ENCODE data around the gene PTGES2.
A peak's percentile ranks its signal among the peaks of the same experiment; 100 is the strongest.

The PTGES2 gene

DNA sequence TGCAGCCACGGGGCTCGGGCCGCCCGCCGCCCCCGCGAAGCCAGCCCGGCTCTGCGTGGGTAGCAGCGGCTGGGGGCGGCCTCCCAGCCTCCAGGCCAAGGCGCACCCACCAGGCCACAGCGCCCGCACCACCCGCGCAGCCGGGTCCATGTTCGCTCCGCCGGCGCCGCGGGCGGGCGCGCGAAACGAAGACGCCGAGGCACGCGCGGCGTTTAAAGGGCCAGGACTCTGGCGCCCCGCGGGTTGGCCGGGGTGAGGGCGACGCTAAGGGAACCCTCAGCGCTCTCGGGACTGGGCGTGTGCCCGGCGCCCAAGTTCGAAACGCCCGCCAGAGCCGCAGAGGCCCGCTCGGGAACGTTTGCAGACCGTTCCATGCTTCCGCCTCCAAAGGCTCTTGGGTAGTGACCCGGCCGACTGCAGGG is at the start of gene PTGES2:
PTGES2 (minus strand) TSS at position 162 of the 422 bp plus-strand sequence; CDS start at position 150, 12 bp downstream.
- peak; percentile 18 to 76 for DNase-seq

DNA sequence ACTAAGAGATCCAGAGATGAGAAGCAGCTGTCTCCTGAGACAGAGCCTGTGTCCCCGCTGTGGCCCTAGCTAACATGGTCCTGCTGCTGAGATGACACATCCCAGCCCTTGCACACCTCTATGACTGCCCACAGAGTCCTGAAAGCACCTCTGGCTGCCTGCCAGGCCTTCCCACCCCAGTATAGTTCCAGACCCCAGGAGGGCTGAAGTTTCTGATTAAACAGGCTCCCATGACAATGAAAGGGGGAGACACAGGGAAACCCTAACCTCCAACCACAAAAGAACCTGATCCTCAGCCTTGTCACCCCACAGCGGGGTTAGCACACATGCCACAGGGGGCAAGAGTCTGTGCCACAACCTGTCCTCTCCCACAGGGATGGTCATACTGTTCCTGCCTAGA is 48.2 kb upstream of the PTGES2 start:
- no peak for DNase-seq

DNA sequence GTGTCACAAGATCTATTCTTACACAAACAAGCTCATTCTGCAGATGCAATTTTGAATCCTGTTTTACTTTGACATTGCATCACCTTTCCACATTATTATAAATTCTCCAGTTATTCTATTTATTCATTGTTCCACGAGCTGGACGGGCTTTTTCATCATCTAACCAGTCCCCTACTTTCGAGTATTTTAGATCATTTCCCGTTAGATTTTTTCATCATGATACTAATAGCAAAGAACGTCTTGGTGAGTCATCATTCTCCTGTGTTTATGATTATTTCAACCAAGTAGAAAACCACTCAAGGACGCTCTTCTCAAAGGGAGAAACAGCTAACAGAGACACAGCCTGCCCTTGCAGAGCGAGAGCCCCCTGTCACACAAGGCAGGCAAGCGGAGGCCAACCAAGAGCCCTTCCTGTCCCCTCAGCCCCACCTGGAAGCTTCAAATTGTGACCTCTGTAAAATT is 47.6 kb upstream of the PTGES2 start:
- DNase-seq, result no peak

DNA sequence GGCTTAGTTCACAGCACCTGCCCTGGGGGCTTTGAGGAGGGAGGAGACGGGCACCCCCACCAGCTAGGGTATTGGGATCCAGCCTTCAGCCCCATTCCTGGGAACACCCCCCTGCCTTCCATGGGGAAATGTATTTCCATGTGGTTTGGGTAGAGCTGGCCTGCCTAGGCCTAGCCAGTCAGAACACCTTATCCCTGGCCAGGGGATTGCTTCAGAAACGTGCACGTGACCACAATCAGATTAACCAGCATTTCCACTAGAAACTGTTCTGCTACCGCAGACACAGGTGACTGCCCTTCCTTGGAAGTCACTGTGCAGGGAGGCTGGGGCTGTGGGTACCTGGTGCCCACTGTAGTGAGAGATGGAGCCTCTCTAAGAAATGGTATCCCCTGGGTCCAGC is 46.5 kb upstream of the PTGES2 start:
- DNase-seq, result no peak

DNA sequence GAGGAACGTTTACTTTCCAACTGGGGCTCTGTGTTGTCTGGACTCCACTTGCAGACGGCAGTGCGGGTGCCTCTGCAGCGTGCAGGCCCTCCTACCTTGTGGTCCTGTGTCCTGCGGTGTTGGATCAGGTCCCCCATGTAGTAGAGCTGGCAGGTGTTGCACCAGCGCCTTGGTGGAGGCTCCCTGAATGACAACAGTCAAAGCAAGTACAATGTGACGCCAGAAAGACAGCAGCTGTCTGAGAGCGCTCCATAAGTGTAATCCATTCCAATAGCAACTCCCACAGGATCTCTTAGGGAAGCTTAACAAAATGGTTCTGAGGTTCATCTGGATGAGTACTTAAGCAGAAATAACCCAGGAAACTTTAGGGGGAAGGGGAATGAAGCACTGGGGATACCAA is 42.4 kb upstream of the PTGES2 start:
- DNase-seq, result no peak

DNA sequence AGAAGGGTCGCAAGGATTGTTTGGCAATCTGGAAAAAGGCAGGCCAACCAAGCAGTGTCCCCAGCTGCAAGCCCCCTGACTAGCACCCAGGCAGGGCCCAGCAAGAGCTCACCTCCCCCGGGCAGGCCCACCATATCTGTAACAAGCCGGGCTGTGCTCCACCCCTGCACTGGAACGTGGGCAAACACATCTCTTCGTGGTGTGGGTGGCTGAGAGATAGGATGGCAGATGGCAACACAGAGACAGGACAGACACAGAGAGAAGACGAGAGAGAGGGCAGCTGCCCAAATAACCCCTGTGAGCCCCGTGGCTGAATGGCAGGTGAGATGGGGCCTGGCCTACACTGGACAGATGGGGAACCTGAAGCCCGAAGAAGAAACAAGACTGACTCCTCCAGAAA is 42.0 kb upstream of the PTGES2 start:
- no peak for DNase-seq

DNA sequence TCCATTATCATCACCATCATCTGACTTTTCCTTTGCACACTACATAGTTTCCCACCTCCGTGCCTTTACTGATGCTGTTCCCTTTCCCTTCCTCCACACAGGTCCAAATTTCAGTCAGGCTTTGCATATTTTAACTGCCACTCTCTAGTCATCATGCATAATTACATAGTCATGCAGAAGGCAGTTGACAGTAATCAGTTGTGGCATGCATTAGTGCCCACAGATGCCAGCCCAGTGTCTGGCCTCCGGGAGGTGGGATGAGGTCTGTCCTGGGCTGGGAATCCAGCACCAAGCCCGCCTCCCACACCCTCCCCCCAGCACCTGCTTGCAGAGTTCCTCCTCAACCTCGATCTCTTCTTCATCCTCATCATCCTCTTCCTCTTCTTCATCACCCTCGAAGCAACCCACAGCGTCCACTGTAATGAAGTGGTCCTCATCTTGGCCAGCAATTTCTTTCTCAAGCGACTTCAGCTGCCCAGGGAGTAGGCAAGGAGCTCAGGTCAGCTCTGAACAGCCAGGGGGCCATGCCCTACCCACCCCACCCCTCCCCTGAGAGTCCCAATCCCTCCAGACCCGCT is 41.3 kb upstream of the PTGES2 start:
- DNase-seq, result no peak

DNA sequence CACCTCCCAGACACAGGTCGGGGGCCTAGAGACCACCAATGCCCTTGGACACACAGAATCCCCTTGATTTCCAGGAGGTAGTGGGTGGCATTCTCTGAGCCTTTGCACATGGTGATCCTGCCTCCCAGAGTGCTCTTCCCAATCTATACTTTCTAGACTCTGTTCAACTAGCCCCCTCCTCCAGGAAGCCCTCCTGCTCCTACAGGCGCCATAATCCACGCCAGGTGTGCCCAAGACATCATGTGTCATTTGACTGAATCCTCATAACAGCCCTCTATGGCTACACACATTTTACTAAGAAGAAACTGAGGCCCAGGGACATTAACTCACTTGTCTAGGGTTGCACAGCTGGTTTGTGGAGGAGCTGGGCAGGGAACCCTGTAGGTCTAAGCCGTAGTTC is 39.7 kb upstream of the PTGES2 start:
- DNase-seq, result no peak

DNA sequence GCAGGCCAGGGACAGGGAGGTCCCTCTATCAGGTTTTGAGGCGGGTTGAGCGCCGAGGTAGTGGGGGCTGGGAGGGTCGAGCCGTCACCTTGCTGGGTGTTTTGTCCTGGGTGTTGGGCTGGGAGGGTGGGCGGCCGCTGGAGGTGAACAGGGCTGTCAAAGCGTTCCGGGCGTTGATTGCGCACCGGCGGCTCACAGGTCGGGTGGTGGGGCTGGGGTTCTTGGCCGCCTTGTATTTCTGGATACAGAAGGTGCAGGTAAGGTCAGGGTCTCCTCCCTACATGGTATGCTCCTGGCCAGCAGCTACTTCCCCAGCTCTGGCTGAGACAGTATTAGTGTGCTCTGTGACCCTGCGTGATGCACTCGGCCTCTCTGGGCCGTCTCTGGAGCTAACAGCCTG is 38.6 kb upstream of the PTGES2 start:
- DNase-seq, result no peak

DNA sequence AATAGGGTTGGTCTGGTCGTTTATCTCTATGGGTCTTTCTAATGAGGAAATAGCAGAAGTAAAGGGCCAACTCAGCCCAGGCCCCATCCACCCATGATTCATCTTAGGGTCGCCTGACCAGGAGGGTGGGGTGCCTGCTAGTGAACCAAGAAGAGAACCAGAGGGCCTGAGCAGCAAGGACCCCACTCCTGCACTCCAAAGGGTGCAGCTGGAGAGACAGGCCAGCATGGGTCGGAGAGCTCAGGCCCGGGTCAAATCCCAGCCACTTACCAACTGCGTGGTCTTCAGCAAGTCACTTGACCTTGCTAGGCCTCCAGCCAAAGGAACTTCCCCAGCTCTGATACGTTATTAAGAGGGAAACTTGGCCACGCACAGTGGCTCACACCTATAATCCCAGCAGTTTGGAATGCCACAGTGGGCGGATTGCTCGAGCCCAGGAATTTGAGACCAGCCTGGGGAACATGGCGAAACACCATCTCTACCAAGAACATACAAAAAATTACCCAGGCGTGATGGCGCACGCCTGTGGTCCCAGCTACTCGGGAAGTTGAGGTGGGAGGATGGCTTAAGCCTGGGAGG is 36.9 kb upstream of the PTGES2 start:
- DNase-seq, result no peak

DNA sequence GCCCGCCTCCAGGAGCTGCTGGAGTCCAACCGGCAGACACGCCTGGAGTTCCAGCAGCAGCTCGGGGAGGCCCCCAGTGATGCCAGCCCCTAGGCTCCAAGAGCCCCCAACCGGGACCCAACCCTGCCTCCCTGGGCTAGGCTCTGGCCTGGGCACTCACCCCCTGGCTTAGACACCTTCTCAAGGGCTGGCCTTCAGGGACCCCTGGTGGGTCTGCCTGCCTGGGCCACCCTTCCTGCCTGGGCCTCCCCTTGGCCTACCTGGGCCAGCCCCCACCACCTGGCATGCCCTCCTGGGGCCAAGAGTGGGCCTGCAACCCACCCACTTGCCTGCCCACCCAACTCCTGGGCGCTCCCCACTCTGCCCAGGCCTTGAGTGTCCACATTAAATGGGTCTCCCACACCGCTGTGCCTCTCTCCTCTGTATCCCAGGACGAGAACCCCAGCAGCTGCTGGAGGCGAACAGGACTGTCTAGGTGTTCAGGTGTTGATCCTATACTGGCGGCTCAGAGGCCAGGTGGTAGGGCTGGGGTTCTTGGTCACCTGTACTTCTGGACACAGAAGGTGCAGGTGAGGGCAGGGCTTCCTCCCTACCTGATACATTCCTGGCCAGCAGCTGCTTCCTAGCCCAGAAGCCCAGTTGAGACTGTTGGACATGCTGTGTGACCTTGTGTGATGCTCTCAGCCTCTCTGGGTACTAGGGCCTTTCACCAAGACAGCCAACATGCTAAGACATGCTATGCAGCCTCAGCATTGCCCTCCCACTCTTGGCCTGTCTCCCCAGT is 36.2 kb upstream of the PTGES2 start:
- DNase-seq, result no peak

DNA sequence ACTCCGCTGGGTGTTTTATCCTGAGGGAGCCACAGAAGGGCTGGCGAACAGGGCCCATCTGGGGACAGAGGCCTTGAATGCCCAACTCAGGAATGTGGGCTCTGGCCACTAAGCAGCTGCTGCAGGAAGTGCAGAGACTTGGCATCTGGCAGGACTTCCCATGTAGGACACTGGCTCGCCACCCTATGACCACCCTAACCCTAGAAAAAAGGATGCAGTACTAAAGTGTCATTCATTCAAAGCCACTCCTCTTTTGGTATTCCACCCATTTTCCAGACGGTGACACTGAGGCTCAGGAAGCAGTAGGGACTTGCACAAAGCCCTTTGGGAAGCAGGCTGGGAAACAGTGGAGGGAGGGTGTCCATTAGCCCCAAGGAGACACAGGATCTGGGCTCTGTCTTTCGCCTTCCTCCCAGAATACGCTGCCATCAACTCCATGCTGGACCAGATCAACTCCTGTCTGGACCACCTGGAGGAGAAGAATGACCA is 35.5 kb upstream of the PTGES2 start:
- no peak for DNase-seq

DNA sequence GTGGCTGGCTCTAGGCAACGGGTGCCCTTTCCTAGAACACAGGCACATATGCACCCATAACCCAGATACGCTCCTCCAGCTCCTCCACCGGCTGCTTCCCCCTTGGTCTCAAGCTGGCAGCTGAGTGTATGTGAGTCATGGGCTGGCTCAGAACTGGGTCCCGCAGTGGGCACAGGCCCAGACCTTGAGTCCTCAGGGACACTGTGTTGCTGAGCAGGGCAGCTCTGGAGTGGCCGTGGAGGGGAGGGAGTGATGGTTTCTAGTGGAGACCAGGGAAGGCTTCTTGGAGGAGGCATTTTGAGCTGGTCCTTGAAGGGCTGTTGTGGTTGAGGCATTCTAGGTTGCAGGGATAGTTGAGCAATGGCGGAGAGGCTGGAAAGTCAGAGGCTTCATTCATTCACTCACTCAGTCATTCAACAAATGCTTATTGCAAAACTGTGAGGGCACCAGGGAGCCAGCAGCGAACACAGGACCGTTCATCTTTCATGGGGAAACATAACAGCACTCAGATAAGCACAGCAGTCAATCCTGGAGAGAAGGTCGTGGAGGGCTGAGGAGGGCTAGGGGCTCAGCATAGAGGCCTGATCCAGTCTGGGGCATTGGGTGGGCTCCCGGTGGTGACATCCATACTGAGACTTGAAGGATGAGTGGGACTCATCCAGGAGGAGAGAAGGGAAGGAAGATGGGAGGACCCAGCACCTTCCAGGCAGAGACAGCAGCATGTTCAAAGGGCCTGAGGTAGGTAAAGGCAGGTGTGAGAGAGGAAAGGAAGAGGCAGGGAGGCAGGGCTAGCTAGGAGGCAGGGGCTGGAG is 34.9 kb upstream of the PTGES2 start:
- DNase-seq, result peak in 1 of 2 experiments; percentile 64

DNA sequence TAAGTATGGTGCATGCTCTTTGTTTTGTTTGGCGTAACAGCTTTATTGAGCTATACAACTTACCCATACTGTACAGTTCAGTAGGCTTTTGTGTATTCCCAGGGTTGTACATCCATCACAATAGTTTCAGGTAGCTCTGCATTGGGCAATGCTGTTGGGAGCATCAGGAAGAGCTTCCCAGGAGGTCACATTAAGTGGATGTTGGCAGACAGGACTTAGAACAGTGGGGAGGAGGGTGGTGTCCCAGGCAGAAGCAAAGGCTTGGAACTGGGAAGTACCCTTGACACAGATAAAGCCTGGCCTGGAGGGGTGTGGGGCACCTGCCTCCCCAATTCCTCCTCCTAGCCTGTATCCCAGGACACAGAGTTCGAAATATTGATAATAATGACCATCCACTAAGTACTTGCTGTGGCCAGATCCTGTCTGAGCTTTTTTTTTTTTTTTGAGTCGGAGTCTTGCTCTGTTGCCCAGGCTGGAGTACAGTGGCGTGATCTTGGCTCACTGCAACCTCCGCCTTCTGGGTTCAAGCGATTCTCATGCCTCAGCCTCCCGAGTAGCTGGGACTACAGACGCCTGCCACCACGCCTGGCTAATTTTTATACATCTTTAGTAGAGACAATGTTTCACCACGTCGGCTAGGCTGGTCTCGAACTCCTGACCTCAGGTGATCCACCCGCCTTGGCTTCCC is 33.8 kb upstream of the PTGES2 start:
- DNase-seq, result peak in 1 of 2 experiments; percentile 5

DNA sequence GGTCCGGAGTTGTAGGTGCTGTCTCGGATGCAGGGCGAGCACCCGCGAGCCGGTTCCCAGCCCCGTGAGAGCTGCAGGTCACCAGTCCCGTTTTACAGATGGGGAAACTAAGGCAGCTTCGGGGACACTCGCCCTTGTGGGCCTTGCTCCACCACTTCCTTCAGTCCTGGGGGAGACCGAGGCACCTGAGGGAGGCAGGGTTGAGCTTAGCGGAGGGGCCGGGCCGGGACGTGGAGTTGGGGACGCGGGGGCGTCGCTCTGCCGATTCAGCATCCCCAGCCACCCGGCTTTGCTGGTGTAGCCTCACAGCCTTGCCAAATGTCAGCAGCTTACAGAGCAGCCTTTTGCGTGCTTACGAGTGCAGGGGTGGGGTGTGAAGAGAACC is 33.1 kb upstream of the PTGES2 start:
- DNase-seq, result no peak

DNA sequence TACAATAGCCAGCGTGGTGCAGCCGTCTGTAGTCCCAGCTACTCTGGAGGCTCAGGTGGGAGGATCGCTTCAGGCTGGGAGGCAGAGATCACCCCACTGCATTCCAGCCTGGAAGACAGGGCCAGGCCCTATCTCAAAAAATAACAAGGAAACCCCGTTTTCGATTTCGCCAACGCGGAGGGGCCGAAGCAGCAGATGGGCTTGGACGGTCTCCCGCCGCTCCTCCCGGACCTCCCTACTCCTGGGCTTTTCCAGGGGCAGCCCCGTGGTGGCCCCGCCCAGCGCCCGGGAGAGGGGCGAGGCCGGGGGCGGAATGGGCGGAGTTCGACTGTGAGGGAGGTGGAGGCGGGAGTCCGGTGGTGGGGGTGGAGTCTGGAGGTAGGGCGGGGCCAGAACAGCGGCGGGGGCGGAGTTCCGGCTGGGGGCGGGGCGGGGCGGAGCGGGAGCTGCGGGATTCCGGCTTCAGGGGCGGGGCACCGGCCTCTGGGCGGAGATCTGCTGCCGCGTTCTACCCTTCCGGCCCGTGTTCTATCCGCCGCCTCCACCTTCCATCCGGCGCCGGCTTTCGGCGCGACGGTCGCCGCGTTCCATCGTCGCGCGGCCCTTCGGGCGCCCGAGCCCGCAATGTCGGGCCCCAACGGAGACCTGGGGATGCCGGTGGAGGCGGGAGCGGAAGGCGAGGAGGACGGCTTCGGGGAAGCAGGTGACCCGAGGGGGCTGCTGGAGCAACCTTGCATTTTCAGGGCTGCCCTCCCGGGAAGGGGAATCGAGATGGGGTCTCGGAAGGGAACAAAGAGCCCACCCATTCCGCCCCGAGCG is 32.5 kb upstream of the PTGES2 start, which contains the start of gene BBLN:
BBLN (plus strand) TSS at position 482 of the 819 bp plus-strand sequence; CDS start at position 625, 143 bp downstream.
- DNase-seq, result peak; percentile 58 to 90

DNA sequence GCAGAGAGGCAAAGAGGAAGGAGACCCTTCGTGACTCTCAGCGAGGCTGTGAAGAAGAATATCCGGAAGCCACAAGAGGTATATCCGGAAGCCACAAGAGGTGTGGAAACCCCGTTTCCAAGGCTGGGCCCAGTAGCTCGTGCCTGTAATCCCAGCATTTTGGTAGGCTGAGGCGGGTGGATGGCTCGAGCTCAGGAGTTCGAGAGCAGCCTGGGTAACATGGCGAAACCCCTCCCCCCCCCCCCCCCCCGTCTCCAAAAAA is 31.9 kb upstream of the PTGES2 start:
- no peak for DNase-seq

DNA sequence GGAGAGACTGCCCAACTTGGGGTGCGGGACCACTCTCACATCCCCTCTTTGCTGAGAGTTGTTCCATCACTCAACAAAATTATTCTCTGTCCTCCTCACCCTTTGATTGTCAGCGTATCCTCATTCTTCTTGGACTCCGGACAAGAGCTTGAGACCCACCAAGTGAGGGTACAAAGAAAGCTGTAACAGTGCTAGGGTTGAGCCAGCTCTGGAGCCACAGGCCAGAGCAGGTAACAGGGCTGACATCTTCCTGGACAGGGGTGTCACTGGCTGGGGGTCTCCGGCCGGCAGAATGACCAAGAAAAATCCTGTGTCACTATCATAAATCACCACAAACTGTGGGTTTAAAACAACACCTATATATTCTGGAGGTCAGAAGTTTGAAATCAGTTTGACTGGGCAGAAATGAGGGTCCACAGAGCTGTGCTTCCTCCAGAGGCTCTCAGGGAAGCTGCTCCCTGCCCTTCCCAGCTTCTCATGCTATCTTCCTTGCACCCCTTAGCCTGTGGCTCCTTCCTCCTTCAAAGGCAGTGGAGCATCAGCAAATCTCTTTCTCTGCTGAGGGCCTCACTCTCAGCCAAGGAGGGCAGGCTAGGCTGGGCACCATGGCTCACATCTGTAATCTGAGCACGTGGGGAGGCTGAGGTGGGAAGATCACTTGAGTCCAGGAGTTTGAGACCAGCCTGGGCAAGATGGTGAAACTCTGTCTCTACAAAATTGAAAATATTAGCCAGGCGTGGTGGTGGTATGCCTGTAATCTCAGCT is 28.4 kb upstream of the PTGES2 start:
- no peak for DNase-seq

DNA sequence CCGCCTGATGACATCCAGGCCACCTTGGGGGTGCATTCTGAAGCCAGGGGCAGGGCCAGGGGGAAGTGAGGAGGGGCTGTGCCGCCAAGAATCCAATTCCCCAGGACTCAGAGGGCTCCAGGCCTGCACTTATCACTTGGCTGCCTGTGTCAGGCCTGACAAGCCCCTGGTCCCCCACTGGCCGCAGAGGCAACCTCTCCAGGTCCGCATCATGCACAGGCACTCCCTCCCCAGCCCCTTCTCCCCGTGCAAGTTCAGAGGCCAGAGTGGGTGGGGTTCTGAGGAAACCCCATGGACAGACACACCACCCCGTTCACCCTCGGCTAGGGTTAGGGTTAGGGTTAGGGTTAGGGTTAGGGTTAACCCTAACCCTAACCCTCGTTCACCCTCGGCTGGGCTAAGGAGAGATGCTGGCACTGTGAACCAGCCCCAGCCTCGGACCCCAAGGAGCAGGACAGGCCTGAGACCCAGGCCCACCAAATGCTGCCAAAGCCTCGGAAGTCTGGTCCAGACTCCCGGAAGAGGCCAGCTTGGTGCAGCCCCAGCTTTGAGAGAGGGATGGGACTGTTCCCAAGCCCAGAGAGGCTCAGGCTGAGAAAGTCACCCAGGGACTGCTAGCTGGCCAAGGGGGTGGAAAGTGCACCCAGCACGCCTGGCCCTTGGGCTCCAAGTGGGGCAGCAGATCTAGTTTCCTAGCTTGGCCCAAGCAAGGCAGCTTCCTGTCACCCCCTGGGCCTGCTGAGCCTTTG is 26.6 kb upstream of the PTGES2 start:
- DNase-seq, result no peak
